ENCODE measurements around the gene KIRREL3. TPM values are rescaled to one million over a fixed set of nuclear protein-coding genes. Genes with fewer than 3 reads are reported as not detected.

Gene KIRREL3
- total and polyA plus RNA-seq, 2 of the 8 experiments (the other 6 are each of a cell fraction or from before 2014, with no cell fraction given): 0.29 to 0.32 TPM

GRCh38 chr11:126739499-126740145 lies 260.9 kb downstream of the KIRREL3 start:
- Histone ChIP-seq H2AFZ (ENCODE audit: low read length) (no peak overlapping the region), H3K18ac (ENCODE audit: extremely low read depth, low read length) (no peak overlapping the region), H3K79me1 (ENCODE audit: low read depth, low read length) (no peaks in the 10 kb centered on the region), H3K36me3 (ENCODE audit: control insufficient read depth in 2 of 4, insufficient read depth in 4 of 4, low read length in 3 of 4) (no peaks in the 10 kb centered on the region), H3K27ac (ENCODE audit: low read depth, low read length) (no peak overlapping the region), H4K20me1 (replicated peaks in 1 of 2; ENCODE audit: control insufficient read depth in 1 of 2, insufficient read depth in 2 of 2, low read length in 2 of 2) (no peaks in the 10 kb centered on the region), H3K23me2 (ENCODE audit: low read depth, low read length) (no peaks in the 10 kb centered on the region), H4K5ac (ENCODE audit: insufficient read length, low read depth, low read length) (no peak overlapping the region), H3K9ac (replicated peaks in 1 of 4; ENCODE audit: extremely low read depth in 1 of 4, low read depth in 3 of 4, low read length in 3 of 4) (no peak overlapping the region), H2BK20ac (ENCODE audit: low read length) (no peak overlapping the region), H3K56ac (replicated peaks; ENCODE audit: insufficient read length, low read depth, low read length) (no peak overlapping the region), H3K4me3 (ENCODE audit: extremely low read depth in 1 of 4, insufficient read depth in 2 of 4, low read depth in 3 of 4, low read length in 4 of 4) (no peak overlapping the region), H3K23ac (ENCODE audit: insufficient read length) (no peak overlapping the region), H2BK120ac (replicated peaks; ENCODE audit: low read depth, low read length) (no peak overlapping the region), H3K4me2 (ENCODE audit: insufficient read depth in 1 of 2, low read depth in 2 of 2, low read length in 2 of 2) (no peak overlapping the region), H2BK12ac (ENCODE audit: low read depth, low read length) (no peak overlapping the region), H3K14ac (ENCODE audit: insufficient read length) (no peak overlapping the region), H3K27me3 (replicated peaks in 1 of 4; ENCODE audit: control insufficient read depth in 3 of 4, extremely low read depth in 1 of 4, insufficient read depth in 3 of 4, low read length in 3 of 4) (no peaks in the 10 kb centered on the region), H4K91ac (replicated peaks; ENCODE audit: insufficient read length, low read length) (peak overlapping the region; percentile 7), H4K8ac (ENCODE audit: extremely low read depth, insufficient read depth, low read length) (no peak overlapping the region), H2BK15ac (ENCODE audit: low read length) (no peak overlapping the region), H3K4me1 (replicated peaks in 1 of 4; ENCODE audit: control insufficient read depth in 3 of 4, insufficient read depth in 4 of 4, low read length in 3 of 4) (peaks cover 0 to 7% (median 4%) of the 10 kb centered on the region in 4 experiments; a peak in 5 of 7 replicates), H2AK5ac (ENCODE audit: low read depth, low read length) (no peak overlapping the region), H3K9me3 (ENCODE audit: insufficient read depth in 2 of 2, low read depth in 1 of 2, low read length in 1 of 2) (no peaks in the 10 kb centered on the region), H2BK5ac (ENCODE audit: low read depth, low read length) (no peak overlapping the region), H3K4ac (replicated peaks; ENCODE audit: insufficient read length, low read depth, low read length) (no peak overlapping the region), H3K79me2 (ENCODE audit: control insufficient read depth in 1 of 2, insufficient read depth in 2 of 2, low read length in 2 of 2) (no peaks in the 10 kb centered on the region)
- DNase-seq (ENCODE audit: low read depth in 1 of 2, low spot score in 2 of 2) (no peak), FAIRE-seq (no peak)
- ChIA-PET CTCF (ENCODE audit: partially characterized antibody) (interaction anchor here (0.7 kb wide), 1 partner anchor 9 kb away, joined by 4 read pairs; no protein-coding TSS in a partner anchor), POLR2A (ENCODE audit: partially characterized antibody) (interaction anchor here (0.6 kb wide), 1 partner anchor 131 kb away, joined by 3 read pairs; no protein-coding TSS in a partner anchor)
- WGBS, 2 experiments (ENCODE audit: extremely low coverage in 1 of 2, insufficient coverage in 1 of 2, insufficient read length in 1 of 2, insufficient replicate concordance in 2 of 2, low coverage in 1 of 2, low lambda C conversion rate in 2 of 2, missing lambda C conversion rate in 1 of 2): 89% methylated on average over 2 of the region's 2 CpGs; no CpG with 5 or more reads in 1 of the 2 experiments
- no peak for TF ChIP-seq HDAC6 (IDR thresholded peaks at IDR 0.05; ENCODE audit: low read depth, low read length)
- TF ChIP-seq SAP30 (IDR thresholded peaks at IDR 0.05; ENCODE audit: insufficient read depth, insufficient replicate concordance, low read length): no peak
- no peak for TF ChIP-seq EP300 (IDR thresholded peaks at IDR 0.05; ENCODE audit: borderline replicate concordance in 1 of 2, low read depth in 2 of 2, low read length in 2 of 2)

Data from H1 (cell line).